NB4 (cell line): ENCODE data around the gene PPP1R12B.

Experiments
- MYC ChIP-seq: IDR thresholded peaks from 2 replicates; pipeline ENCODE4 v1.6.1; 2011; ENCODE audit warnings: low read depth, low read length
- POLR2A ChIP-seq: IDR thresholded peaks from 2 replicates; pipeline ENCODE4 v1.6.1; 2011; ENCODE audit warnings: mild to moderate bottlenecking; ENCODE audit not compliant: insufficient read length; ENCODE audit errors: extremely low read depth
- TF ChIP-seq, protein P1 (sequence below): IDR thresholded peaks from one replicate; pipeline ENCODE4 v1.5.1; 2012; ENCODE audit warnings: low read depth, low read length

DNA sequence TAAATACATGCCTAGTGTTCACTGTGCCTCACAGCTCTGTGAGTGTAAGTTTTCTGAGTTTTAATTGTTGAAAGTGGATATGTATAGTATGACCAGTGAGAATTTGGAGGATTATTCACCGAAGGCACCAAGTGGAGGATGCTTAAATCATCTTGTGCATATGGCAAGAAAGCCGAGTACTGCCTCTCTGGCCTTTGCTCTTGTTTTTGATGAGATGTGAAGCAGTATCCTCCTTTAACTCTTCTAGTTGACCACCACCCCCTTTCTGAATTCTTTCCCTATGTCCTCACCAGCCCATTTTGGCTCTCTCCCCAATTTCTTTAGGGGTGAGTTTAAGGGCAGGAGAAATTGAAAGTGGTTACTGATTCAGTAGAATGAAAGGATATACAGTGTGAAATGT, 231.3 kb downstream of the PPP1R12B start:
- TF ChIP-seq, protein P1, sequence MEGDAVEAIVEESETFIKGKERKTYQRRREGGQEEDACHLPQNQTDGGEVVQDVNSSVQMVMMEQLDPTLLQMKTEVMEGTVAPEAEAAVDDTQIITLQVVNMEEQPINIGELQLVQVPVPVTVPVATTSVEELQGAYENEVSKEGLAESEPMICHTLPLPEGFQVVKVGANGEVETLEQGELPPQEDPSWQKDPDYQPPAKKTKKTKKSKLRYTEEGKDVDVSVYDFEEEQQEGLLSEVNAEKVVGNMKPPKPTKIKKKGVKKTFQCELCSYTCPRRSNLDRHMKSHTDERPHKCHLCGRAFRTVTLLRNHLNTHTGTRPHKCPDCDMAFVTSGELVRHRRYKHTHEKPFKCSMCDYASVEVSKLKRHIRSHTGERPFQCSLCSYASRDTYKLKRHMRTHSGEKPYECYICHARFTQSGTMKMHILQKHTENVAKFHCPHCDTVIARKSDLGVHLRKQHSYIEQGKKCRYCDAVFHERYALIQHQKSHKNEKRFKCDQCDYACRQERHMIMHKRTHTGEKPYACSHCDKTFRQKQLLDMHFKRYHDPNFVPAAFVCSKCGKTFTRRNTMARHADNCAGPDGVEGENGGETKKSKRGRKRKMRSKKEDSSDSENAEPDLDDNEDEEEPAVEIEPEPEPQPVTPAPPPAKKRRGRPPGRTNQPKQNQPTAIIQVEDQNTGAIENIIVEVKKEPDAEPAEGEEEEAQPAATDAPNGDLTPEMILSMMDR = no peak
- no peak for TF ChIP-seq POLR2A
- no peak for TF ChIP-seq MYC
